ENCODE data around the gene SP9. TPM values are rescaled to one million over a fixed set of nuclear protein-coding genes. Genes with fewer than 3 reads are reported as not detected.

Gene SP9
- total and polyA plus RNA-seq, 9 of the 15 experiments (the other 6 are each of a cell fraction or from before 2014, with no cell fraction given) = 0.04 to 0.23 (median 0.11) TPM; not detected in 3

GRCh38 chr2:174365571-174365970 is 30.8 kb downstream of the SP9 start:
- no peak overlapping the region for H3K27ac ChIP-seq (ENCODE audit: extremely low read depth, low read depth, low read length)
- H4K20me1 ChIP-seq (replicated peaks; ENCODE audit: control insufficient read depth, insufficient read depth, low read length) = no peaks in the 10 kb centered on the region
- BruUV-seq (replicated peaks) = no TSS peak
- no peak overlapping the region for H3K4me3 ChIP-seq
- H3K27me3 ChIP-seq (ENCODE audit: control insufficient read depth in 2 of 2, insufficient read depth in 2 of 2, low read length in 2 of 2) = no peaks in the 10 kb centered on the region
- no peaks in the 10 kb centered on the region for H3K4me1 ChIP-seq (replicated peaks in 1 of 2; ENCODE audit: control insufficient read depth in 2 of 2, insufficient read depth in 2 of 2, low read length in 2 of 2)
- ChIA-PET POLR2A (no interaction called here), CTCF (ENCODE audit: low intra/inter-chr PET ratio) (no interaction called here)
- no peak for TF ChIP-seq HNRNPUL1 (IDR thresholded peaks at IDR 0.05; ENCODE audit: low read length)
- TF ChIP-seq HDAC8 (tag; IDR thresholded peaks at IDR 0.05) = no peak
- no peak for TF ChIP-seq GTF2E2 (tag; IDR thresholded peaks at IDR 0.05)
- no peak for TF ChIP-seq ASH1L (IDR thresholded peaks at IDR 0.05; ENCODE audit: borderline replicate concordance, low read depth, partially characterized antibody)
- TF ChIP-seq CBX5 (IDR thresholded peaks at IDR 0.05; ENCODE audit: borderline replicate concordance, low read depth) = no peak
- TF ChIP-seq MXI1 (IDR thresholded peaks at IDR 0.05; ENCODE audit: low read depth, low read length) = no peak
- TF ChIP-seq, protein P1, sequence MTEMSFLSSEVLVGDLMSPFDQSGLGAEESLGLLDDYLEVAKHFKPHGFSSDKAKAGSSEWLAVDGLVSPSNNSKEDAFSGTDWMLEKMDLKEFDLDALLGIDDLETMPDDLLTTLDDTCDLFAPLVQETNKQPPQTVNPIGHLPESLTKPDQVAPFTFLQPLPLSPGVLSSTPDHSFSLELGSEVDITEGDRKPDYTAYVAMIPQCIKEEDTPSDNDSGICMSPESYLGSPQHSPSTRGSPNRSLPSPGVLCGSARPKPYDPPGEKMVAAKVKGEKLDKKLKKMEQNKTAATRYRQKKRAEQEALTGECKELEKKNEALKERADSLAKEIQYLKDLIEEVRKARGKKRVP (CRISPR knock-in tag; IDR thresholded peaks at IDR 0.05) = no peak
- H3K9me1 ChIP-seq (ENCODE audit: control insufficient read depth, insufficient read depth, low read length) = no peaks in the 10 kb centered on the region
- intact Hi-C loops (cut with micrococcal nuclease) (no loop called here), in situ Hi-C loops (cut with MboI) (no loop called here)
- H3K4me2 ChIP-seq (ENCODE audit: insufficient read depth, low read length) = no peak overlapping the region
- H3K36me3 ChIP-seq (ENCODE audit: control insufficient read depth, insufficient read depth, low read length) = peaks cover 8% of the 10 kb centered on the region
- no peak for DNase-seq (ENCODE audit: extremely low read depth in 1 of 4, low spot score in 3 of 4)
- no peak overlapping the region for H2AFZ ChIP-seq (ENCODE audit: low read depth, low read length)
- no peak overlapping the region for H3K9ac ChIP-seq (ENCODE audit: insufficient read depth in 1 of 2, low read depth in 2 of 2, low read length in 2 of 2)
- ATAC-seq = no peak
- no peaks in the 10 kb centered on the region for H3K79me2 ChIP-seq (ENCODE audit: control insufficient read depth, insufficient read depth, low read length)
- FAIRE-seq = no peak
- WGBS (ENCODE audit: insufficient coverage, low coverage, missing lambda C conversion rate) = 39% methylated on average over 2 of the region's 2 CpGs
- H3K9me3 ChIP-seq (replicated peaks; ENCODE audit: control insufficient read depth, insufficient read depth, low read depth, low read length) = no peaks in the 10 kb centered on the region
